ENCODE data around the gene GON4L.
A peak's percentile ranks its signal among the peaks of the same experiment; 100 is the strongest.
"Not testable (repeated sequence)": the region's sequence is repeated elsewhere in the genome, so short reads cannot be mapped to it uniquely, and the experiment has no call there.

GON4L gene

DNA sequence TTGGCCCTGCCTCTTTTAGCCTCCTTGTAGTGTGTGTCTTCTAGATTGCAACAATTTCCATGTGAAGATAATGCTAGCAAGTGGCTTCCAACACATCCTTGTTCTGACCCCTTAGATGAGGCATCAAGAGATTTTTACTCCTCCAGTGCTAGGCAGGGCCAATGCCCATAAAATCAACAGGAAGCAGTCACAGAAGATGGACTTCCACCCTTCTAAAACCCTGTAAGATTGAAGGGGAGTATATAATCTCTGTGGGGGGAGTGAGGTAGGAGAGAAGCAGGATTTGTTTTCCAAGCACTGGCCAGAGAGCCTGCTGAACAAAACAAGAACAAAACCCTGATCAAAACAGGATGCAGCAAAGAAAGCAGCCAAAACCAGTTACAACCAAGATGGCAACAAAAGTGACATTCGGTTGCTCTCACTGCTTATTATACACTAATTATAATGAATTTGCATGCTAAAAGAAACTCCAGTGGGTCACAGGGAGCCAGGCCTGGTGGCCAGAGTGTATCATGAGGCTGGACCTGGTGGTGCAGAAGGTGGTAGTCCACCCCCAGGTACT lies 12.1 kb downstream of the GON4L start:
- no peak for DNase-seq (ENCODE audit: low read depth)
- no peak overlapping the region for H3K4me3 ChIP-seq (replicated peaks; ENCODE audit: low read depth, low read length)
- TF ChIP-seq, protein P1, sequence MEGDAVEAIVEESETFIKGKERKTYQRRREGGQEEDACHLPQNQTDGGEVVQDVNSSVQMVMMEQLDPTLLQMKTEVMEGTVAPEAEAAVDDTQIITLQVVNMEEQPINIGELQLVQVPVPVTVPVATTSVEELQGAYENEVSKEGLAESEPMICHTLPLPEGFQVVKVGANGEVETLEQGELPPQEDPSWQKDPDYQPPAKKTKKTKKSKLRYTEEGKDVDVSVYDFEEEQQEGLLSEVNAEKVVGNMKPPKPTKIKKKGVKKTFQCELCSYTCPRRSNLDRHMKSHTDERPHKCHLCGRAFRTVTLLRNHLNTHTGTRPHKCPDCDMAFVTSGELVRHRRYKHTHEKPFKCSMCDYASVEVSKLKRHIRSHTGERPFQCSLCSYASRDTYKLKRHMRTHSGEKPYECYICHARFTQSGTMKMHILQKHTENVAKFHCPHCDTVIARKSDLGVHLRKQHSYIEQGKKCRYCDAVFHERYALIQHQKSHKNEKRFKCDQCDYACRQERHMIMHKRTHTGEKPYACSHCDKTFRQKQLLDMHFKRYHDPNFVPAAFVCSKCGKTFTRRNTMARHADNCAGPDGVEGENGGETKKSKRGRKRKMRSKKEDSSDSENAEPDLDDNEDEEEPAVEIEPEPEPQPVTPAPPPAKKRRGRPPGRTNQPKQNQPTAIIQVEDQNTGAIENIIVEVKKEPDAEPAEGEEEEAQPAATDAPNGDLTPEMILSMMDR (IDR thresholded peaks at IDR 0.05; ENCODE audit: low read length, missing control alignments): no peak

DNA sequence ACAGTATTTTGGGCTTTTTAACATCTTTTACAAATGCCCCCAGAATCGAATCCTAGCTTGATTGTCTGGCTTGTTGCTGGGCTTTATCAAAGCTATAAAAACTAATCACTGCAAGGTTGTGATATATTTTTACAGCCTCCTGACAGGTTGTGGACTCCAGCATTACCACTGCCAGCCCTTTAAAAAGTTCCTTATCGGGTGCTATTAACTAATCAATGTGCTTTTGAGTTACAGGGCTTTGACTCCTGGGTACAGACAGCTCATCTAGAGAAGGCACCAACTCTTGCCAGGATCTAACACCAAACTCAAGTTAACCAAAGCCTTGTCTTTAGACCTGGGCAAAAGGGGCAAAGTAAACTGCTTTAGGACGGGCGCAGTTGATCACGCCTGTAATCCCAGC lies 16.6 kb downstream of the GON4L start:
- no peak overlapping the region for H3K4me3 ChIP-seq (replicated peaks; ENCODE audit: low read depth, low read length)
- TF ChIP-seq, protein P1 (IDR thresholded peaks at IDR 0.05; ENCODE audit: low read length, missing control alignments): no peak
- no peak for DNase-seq (ENCODE audit: low read depth)

DNA sequence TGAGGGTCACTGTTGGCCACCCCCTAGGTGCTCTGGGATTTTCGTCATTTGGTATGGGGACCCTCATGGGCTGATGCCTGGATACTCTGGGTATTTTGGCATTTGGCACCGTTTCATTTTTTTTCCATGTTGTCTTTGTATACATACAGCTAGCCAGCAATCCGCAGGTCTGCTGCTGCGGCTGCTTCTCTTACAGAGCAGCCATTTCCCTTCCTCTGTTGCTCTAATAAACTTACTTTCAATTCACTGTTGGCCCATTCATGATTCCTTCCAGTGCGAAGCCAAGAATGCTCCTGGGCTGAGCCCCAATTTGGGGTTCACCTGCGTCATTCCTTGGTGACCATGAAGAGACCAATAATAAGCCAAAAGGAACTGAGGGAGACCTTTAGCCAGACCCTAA lies 21.5 kb downstream of the GON4L start:
- TF ChIP-seq, protein P1 (IDR thresholded peaks at IDR 0.05; ENCODE audit: low read length, missing control alignments): no peak
- H3K4me3 ChIP-seq (replicated peaks; ENCODE audit: low read depth, low read length): no peak overlapping the region
- no peak for DNase-seq (ENCODE audit: low read depth)

DNA sequence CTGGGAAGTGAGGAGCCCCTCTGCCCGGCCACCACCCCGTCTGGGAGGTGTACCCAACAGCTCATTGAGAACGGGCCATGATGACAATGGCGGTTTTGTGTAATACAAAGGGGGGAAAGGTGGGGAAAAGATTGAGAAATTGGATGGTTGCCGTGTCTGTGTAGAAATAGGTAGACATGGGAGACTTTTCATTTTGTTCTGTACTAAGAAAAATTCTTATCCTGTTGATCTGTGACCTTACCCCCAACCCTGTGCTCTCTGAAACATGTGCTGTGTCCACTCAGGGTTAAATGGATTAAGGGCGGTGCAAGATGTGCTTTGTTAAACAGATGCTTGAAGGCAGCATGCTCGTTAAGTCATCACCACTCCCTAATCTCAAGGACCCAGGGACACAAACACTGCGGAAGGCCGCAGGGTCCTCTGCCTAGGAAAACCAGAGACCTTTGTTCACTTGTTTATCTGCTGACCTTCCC lies 22.1 kb downstream of the GON4L start:
- not testable (repeated sequence) for DNase-seq (ENCODE audit: low read depth); H3K4me3 ChIP-seq (replicated peaks; ENCODE audit: low read depth, low read length)

DNA sequence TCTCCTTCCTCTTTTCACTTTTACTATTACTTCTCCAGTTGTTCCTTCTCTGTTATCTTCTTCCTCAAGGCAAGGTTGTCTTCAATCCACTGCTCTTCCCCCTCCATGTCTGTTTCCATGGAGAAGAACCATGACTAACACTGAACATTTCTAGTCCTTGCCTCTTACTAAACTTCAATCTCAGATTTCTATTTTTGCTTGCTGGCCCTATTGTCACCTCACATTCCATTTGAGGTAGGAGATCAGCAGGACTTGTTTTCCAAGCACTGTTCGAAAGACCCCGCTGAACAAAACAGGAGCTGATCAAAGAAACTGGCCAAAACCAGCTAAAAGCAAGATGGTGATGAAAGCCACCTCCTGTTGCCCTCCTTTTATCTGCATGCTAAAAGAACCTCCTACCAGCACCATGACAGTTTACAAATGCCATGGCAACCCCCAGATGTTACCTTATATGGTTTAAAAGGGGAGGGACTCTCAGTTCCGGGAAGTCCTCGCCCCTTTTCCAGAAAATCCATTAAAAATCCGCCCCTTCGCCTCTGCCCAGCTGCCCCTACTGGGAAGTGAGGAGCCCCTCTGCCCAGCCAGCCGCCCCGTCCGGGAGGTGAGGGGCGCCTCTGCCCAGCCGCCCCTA lies 22.6 kb downstream of the GON4L start:
- TF ChIP-seq, protein P1 (IDR thresholded peaks at IDR 0.05; ENCODE audit: low read length, missing control alignments): no peak
- DNase-seq (ENCODE audit: low read depth): peak; percentile 60
- no peak overlapping the region for H3K4me3 ChIP-seq (replicated peaks; ENCODE audit: low read depth, low read length)

DNA sequence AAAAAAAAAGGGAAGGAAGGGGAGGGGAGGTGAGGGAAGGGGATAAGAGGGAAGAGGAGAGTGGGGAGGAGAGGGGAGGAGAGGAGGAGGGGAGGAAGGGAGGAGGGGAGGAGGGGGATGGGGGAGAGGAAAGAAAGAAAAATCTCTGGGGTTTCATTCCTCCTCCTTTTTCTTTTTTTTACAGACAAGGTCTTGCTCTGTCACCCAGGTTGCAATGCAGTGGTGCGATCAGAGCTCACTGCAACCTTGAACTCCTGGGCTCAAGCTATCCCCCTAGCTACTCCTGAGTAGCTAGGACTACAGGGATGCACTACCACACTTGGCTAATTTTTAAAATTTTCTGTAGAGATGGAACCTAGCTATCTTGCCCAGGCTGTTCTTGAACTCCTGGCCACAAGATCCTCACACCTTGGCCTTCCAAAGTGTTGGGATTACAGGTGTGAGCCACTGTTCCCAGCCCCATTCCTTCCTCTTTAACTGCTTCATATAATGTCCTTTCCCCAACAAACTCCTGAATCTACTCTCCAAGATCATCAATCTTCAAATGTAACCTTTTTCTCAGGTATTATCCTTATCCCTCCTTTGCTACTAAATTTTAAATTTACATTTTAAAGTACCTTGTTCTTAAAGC lies 23.2 kb downstream of the GON4L start:
- H3K4me3 ChIP-seq (replicated peaks; ENCODE audit: low read depth, low read length): no peak overlapping the region
- DNase-seq (ENCODE audit: low read depth): no peak
- TF ChIP-seq, protein P1 (IDR thresholded peaks at IDR 0.05; ENCODE audit: low read length, missing control alignments): no peak

DNA sequence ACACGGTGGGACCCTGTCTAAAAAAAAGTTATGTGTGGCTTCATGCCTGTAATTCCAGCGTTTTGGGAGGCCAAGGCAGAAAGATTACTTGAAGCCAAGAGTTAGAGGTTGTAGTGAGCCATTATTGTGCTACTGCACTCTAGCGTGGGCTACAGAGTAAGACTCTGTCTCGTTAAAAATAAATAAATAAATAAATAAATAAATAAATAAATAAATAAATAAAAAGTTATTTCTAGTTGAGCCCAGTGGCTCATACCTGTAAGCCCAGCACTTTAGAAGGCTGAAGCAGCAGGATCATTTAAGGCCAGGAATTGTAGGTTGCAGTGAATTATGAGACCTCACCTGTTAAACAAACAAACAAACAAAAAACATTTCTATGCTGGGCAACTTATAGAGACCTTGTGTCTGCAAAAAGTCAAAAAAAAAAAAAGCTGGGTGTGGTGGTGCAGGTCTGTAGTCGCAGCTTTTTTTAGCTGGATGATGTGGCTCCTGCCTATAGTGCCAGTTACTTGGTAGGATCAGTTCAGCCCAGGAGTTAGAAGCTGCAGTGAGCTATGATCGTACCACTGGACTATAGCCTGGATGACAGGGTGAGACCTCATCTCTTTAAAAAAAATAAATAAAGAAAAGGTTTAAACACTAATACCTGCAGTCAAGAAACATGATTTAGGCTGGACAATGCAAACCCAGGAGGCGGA lies 25.6 kb downstream of the GON4L start:
- H3K4me3 ChIP-seq (replicated peaks; ENCODE audit: low read depth, low read length): no peak overlapping the region
- TF ChIP-seq, protein P1 (IDR thresholded peaks at IDR 0.05; ENCODE audit: low read length, missing control alignments): no peak
- DNase-seq (ENCODE audit: low read depth): no peak
